ENCODE data around the gene WDR64.

Gene WDR64

GRCh38 chr1:241738284-241739078 is 86.4 kb downstream of the WDR64 start:
- no peak for DNase-seq (ENCODE audit: low spot score)

DNA sequence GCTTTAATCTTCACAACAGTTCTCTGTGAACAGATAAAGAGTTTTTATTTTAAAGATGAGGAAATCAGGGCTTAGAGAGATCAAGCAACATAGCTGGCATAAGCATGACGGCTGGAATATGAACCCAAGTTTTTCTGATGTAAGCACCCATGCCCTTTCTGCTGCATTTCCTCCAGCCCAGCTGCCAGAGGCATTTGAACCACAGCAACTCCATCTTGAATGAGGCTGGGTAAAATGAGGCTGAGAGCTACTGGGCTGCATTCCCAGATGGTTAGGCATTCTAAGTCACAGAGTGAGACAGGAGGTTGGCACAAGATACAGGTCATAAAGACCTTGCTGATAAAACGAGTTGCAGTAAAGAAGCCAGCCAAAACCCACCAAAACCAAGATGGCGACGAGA is 90.0 kb downstream of the WDR64 start:
- no peak for DNase-seq (ENCODE audit: low spot score)

GRCh38 chr1:241744591-241744990 is 92.5 kb downstream of the WDR64 start:
- DNase-seq (ENCODE audit: low spot score) = no peak

DNA sequence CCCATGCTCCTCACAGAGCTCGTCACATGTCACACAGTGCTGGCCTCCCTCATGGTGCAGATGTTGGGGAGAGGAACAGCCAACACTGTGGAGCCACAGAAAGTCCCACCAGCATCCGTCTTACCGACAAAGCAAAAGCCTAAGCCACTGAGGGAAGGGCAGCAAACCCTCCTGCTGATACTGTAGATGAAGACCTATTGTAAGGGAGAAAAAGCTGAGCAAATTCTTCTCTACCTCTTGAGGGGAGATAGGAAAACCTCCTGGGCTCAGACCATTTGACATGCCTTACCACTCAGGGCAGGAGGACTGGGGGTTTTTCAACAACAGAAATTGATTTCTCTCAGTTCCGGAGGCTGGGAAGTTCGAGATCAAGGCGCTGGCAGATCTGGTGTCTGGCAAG is 95.9 kb downstream of the WDR64 start:
- no peak for DNase-seq (ENCODE audit: low spot score)

DNA sequence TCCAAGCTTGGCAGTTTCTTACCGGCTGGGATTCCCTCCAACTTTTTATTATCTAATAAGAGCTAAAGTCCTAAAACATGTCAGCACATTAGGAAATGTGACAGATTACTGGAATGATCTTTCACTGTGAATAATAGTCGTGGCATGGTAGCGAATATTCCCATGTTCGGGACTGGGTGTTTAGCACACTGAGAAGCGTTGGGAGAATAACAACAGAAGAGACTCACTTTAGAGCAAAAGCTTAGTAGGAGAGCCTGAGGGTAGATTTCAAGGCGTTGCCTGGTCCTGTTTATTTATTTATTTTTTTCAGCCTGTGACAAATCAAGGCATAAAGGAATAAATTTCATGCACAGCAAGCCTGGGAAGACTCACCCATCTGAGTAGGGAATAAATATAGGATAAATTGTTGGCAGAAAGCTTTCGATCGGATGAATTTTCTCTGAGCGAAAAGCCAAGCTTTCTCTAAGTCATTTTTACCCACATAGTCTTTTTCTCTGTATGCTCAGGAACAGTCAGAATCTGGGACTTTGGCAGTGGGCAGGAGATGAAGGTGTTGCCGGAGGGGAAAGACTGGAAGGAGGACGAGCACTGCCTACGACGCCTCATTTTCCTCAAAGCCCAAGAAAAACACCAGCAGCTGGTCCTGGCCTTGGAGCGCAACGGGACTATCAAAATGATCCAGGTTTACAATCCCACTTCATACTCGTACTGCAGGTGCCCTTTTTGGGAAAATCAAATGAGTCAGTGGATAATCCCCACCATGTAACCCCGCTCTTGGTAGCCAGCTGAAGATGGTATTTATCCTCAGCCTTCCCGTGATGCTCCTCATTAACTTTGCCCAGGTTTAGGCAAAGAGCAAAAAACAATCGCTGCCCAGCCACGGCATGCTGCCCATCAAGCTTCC is 97.2 kb downstream of the WDR64 start:
- no peak for DNase-seq (ENCODE audit: low spot score)

DNA sequence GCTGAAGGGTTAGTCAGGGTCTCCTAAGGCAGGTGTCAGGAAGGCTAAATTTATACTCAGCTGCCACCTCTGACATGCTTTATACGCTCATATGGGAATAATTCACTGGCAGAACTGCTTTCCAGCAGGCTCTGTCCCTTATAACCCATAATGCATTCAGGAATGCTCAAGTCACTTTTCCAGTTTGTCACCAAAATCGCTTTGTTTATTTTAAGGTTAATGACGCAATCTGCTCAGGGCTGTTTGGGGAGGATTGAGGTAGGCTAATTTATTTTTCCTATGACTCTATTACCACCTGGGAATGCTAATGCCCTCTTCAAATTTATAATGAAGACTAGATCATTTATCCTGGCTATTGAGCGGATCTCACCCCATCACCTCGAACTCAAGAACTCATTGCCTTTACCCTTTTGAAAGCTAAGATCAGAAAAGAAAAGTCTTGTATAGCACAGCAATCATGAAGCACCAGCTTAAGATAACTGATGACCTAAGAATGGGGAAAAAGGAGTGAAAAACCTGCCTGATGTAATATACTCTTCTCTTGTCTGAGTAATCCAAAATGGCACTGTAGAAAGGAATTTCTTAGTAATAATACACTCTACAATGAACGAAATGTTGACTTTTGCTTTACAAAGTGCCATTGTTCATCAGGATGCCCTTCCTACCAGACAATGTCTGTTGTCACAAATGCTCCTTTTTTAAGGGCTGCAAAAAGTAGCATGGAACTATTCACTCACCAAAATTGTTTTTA is 98.0 kb downstream of the WDR64 start:
- DNase-seq (ENCODE audit: low spot score) = no peak

GRCh38 chr1:241751524-241751923 is 99.4 kb downstream of the WDR64 start:
- no peak for DNase-seq (ENCODE audit: low spot score)

DNA sequence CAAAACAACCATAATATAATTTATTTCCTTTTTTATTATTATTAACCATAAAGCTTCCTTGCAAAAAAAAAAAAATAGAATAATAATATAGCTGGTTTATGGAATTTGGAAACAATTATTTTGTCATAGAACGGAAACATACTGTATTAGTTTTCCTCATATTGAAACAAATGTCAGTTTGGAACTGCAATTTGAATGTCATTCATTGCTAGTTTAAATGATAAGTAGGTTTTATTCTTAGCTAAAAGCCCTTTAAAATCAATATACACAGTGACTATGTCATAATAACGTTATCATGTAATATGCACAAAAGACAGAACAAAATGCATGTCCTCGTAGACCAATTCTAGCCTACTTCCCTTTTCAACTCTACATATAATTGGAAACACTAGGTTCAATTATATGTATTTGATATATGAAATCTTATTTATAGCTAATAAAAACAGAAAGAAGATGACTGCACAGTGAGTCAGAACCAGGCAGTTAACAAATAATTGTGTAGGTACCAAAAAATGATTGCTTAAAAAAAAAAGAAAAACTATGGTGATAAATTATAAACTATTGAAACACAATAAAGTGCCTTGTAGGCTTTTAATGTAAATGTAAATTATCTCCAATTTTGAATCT is 110.7 kb downstream of the WDR64 start:
- DNase-seq (ENCODE audit: low spot score) = no peak

GRCh38 chr1:241765390-241765789 is 113.3 kb downstream of the WDR64 start:
- no peak for DNase-seq (ENCODE audit: low spot score)

GRCh38 chr1:241767737-241768136 is 115.7 kb downstream of the WDR64 start:
- DNase-seq (ENCODE audit: low spot score) = no peak

- no peak for DNase-seq (ENCODE audit: low spot score)
Measured at GRCh38 chr1:241770115-241770514, 118.0 kb downstream of the WDR64 start.

DNA sequence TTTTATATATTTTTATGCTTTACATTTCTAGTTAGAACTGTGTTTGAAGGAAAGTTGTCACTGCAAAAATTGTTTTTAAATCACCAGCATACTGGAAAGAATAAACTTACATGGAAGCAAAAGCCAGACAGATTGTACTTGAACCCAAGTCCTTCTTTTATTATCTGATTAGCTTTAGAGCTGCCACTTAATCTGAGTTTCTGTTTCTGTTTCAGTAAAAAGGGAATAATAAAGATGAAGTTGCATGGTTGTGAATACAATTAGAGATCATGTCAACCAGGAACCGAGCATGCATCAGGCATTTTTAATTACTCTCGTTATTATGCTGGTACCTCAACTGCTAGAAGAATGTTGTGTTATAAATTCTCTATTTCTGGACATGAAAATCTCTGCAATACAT is 119.0 kb downstream of the WDR64 start:
- no peak for DNase-seq (ENCODE audit: low spot score)

- no peak for DNase-seq (ENCODE audit: low spot score)
Measured at GRCh38 chr1:241772932-241773500, 120.9 kb downstream of the WDR64 start.

DNA sequence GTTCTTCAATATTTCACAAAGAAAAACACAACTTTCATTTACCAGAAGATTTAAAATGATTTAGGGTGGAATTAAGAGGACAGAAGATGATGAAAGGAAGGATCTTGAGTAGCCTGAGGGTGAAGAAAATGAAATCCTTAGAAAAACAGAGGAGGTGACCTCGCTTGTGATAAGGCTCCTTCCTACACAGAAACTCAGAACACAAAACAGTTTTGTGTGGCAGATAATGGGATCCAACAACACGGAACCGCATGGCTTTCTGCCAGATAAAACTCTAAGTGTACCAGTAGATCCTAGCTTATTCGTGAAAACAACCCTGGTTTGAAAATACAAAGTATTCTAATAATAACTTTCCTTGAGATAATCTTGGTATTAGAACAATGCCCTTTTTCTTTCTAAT is 121.9 kb downstream of the WDR64 start:
- no peak for DNase-seq (ENCODE audit: low spot score)

- no peak for DNase-seq (ENCODE audit: low spot score)
Measured at GRCh38 chr1:241775021-241775420, 122.9 kb downstream of the WDR64 start.

DNA sequence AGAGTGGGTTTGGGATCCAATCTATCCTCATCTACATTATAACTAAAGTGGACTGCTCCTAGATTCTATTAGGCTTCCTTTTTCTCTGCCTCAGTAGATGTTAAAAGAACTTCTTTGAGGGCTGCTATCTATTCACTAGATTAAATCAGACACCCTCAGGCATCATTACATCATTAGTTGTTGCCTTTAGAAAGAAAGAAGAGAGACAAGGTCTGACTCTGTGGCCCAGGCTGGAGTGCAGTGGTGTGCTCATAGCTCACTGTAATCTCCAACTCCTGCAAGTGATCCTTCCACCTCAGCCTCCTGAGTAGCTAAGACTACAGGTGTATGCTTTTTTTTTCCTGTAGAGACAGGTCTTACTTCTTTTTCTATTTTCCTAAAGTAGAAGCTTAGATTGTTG is 124.8 kb downstream of the WDR64 start:
- DNase-seq (ENCODE audit: low spot score) = no peak

GRCh38 chr1:241778117-241778516 is 126.0 kb downstream of the WDR64 start:
- DNase-seq (ENCODE audit: low spot score) = no peak

DNA sequence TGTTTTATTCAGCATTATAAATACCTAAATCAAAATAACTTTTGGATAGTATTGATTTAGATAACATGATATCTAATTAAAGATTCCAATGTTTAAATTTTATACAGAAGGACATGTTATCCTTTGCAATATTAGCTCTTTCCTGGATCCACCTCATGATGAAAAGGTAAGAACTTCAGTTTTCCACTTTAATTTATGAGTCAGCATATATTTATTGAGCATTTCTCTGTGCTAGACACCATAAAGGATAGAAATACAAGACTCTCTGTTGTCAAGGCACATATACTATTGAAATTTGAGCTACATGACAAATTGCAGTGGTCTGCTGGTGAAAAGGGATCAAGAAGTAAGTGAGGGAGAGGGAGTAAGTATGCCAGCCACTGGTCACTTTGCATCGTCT is 127.8 kb downstream of the WDR64 start:
- no peak for DNase-seq (ENCODE audit: low spot score)

GRCh38 chr1:241782396-241782795 is 130.3 kb downstream of the WDR64 start:
- no peak for DNase-seq (ENCODE audit: low spot score)

DNA sequence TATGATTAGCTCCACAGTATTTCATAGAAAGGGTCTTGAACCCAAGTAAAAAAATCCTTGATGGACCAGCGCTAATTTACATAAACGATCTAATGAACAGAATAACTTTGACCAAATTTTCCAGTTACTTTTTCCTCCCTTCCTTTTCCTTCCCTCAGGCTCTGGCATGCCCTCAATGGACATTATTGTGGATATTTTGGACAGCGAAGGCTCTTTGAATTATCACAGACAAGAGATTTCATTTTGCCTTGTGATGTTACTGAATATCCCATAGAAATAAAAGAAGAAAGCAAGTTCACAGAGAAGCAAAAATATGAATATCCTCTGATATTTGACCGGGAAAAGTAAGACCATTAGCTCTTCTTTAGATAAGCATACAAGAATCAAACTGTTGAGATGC is 135.6 kb downstream of the WDR64 start:
- no peak for DNase-seq (ENCODE audit: low spot score)

- no peak for DNase-seq (ENCODE audit: low spot score)
Measured at GRCh38 chr1:241789061-241789460, 137.0 kb downstream of the WDR64 start.

GRCh38 chr1:241799416-241799815 is 147.3 kb downstream of the WDR64 start:
- DNase-seq (ENCODE audit: low spot score) = no peak

Data from CD4-positive, alpha-beta T cell treated with Interleukin-15 for 4 hours (primary cell).